SU-DHL-6 (cell line): ENCODE data around the gene TRAF4.
"Not testable (repeated sequence)": the region's sequence is repeated elsewhere in the genome, so short reads cannot be mapped to it uniquely, and the experiment has no call there.

Experiments used
- H2AFZ ChIP-seq: fragments of 200-600 bp; sonication (generic); 2 replicates; pipeline ENCODE4 v1.6.1; 2014; ENCODE audit warnings: low read depth, mild to moderate bottlenecking, moderate library complexity, mixed read lengths, antibody characterized with exemption, low read length; ENCODE audit not compliant: severe bottlenecking
- H3F3A ChIP-seq: fragments of 200-600 bp; shearing (Covaris generic); 2 replicates; pipeline ENCODE4 v1.6.0; 2016; ENCODE audit warnings: antibody characterized with exemption, mild to moderate bottlenecking; ENCODE audit not compliant: insufficient read depth
- H3K27ac ChIP-seq: fragments of 200-600 bp; sonication (generic); 2 replicates; pipeline ENCODE4 v1.5.1; 2016; ENCODE audit warnings: low read depth, mild to moderate bottlenecking, low read length, moderate library complexity, mixed read lengths
- H3K27me3 ChIP-seq: fragments of 200-600 bp; sonication (generic), shearing (Covaris generic); 2 replicates; pipeline ENCODE4 v1.6.0; 2014; ENCODE audit warnings: mild to moderate bottlenecking, low read length
- H3K36me3 ChIP-seq: fragments of 200-600 bp; sonication (generic); 2 replicates; pipeline ENCODE4 v1.6.1; 2014; ENCODE audit warnings: mild to moderate bottlenecking, low read length, mixed read lengths
- H3K4me2 ChIP-seq: fragments of 300-600, 200-600 bp; shearing (Covaris generic), sonication (generic); 2 replicates; pipeline ENCODE4 v1.6.0; 2014; ENCODE audit warnings: low read length, low read depth, mild to moderate bottlenecking; ENCODE audit not compliant: poor library complexity, severe bottlenecking
- H3K4me3 ChIP-seq: fragments of 200-600 bp; sonication (generic); 2 replicates; pipeline ENCODE4 v1.5.1; 2014; ENCODE audit warnings: antibody characterized with exemption, low read length, mild to moderate bottlenecking, mixed read lengths; ENCODE audit not compliant: insufficient read depth, poor library complexity, severe bottlenecking
- H3K79me2 ChIP-seq: fragments of 200-600 bp; sonication (generic); 2 replicates; pipeline ENCODE4 v1.6.1; 2014; ENCODE audit warnings: mild to moderate bottlenecking, low read length, moderate library complexity; ENCODE audit not compliant: insufficient read depth
- H3K9ac ChIP-seq: fragments of 200-600 bp; sonication (generic); 2 replicates; pipeline ENCODE4 v1.7.0; 2014; ENCODE audit warnings: mild to moderate bottlenecking, low read length
- H3K9me2 ChIP-seq: fragments of 200-600 bp; sonication (generic); replicated peaks from 2 replicates; pipeline ENCODE4 v1.6.1; 2014; ENCODE audit warnings: low read length; ENCODE audit not compliant: insufficient read depth
- H3K9me3 ChIP-seq: fragments of 200-600 bp; sonication (generic); 2 replicates; pipeline ENCODE4 v1.6.1; 2014; ENCODE audit warnings: low read length, mixed read lengths; ENCODE audit not compliant: insufficient read depth
- H4K20me1 ChIP-seq: fragments of 200-600 bp; sonication (generic); 2 replicates; pipeline ENCODE4 v1.6.1; 2014; ENCODE audit warnings: low read depth, mild to moderate bottlenecking, antibody characterized with exemption, low read length, moderate library complexity, mixed read lengths
- CTCF ChIP-seq: fragments of 200-600 bp; sonication (generic); IDR thresholded peaks from one replicate; pipeline ENCODE4 v1.5.1; 2017; ENCODE audit warnings: antibody characterized with exemption, mild to moderate bottlenecking, low read length, moderate library complexity; ENCODE audit not compliant: insufficient read depth, poor library complexity, severe bottlenecking
- EZH2phosphoT487 ChIP-seq: fragments of 200-600 bp; sonication (generic), shearing (Covaris generic); conservative IDR thresholded peaks from 2 replicates; pipeline ENCODE4 v1.6.1; 2018; ENCODE audit warnings: mild to moderate bottlenecking, antibody characterized with exemption, low read length, moderate library complexity, mixed read lengths

Gene TRAF4

GRCh38 chr17:28735242-28735722 lies 8.5 kb upstream of the TRAF4 start:
- no peaks in the 10 kb centered on the region for H4K20me1 ChIP-seq
- no peaks in the 10 kb centered on the region for H3K27me3 ChIP-seq
- TF ChIP-seq EZH2phosphoT487 (no peak), CTCF (no peak)
- H3K9me2 ChIP-seq, result no peaks in the 10 kb centered on the region
- no peak overlapping the region for H3K4me3 ChIP-seq
- H3F3A ChIP-seq, result peaks cover 40% of the 10 kb centered on the region
- H3K36me3 ChIP-seq, result peaks cover 10% of the 10 kb centered on the region; the same call in 1 of the 2 replicates
- no peak overlapping the region for H3K9ac ChIP-seq
- no peaks in the 10 kb centered on the region for H3K79me2 ChIP-seq
- H3K27ac ChIP-seq, result peak overlapping the region; percentile 70
- H3K4me2 ChIP-seq, result no peak overlapping the region
- peaks cover 6% of the 10 kb centered on the region; the same call in 1 of the 2 replicates for H3K9me3 ChIP-seq
- H2AFZ ChIP-seq, result no peak overlapping the region

GRCh38 chr17:28735913-28736769 lies 7.7 kb upstream of the TRAF4 start:
- not testable (repeated sequence) for H3K4me3 ChIP-seq, H3K27me3 ChIP-seq, H3K9ac ChIP-seq, H3K79me2 ChIP-seq, H2AFZ ChIP-seq, H3K9me3 ChIP-seq, H4K20me1 ChIP-seq, H3K4me2 ChIP-seq, H3K9me2 ChIP-seq
- H3K36me3 ChIP-seq, result peaks cover 10% of the 10 kb centered on the region; the same call in 1 of the 2 replicates
- peaks cover 46% of the 10 kb centered on the region for H3F3A ChIP-seq
- peak overlapping the region; percentile 99 for H3K27ac ChIP-seq

GRCh38 chr17:28737316-28737715 lies 6.5 kb upstream of the TRAF4 start:
- no peak overlapping the region for H2AFZ ChIP-seq
- H3K27me3 ChIP-seq, result no peaks in the 10 kb centered on the region
- peaks cover 6% of the 10 kb centered on the region; the same call in 1 of the 2 replicates for H3K9me3 ChIP-seq
- H4K20me1 ChIP-seq, result no peaks in the 10 kb centered on the region
- H3K27ac ChIP-seq, result peak overlapping the region; percentile 99
- peaks cover 57% of the 10 kb centered on the region for H3F3A ChIP-seq
- no peaks in the 10 kb centered on the region for H3K9me2 ChIP-seq
- H3K79me2 ChIP-seq, result no peaks in the 10 kb centered on the region
- H3K4me2 ChIP-seq, result peak overlapping the region; percentile 79
- H3K9ac ChIP-seq, result peak overlapping the region; percentile 69
- no peak overlapping the region for H3K4me3 ChIP-seq
- TF ChIP-seq CTCF (no peak), EZH2phosphoT487 (no peak)
- peaks cover 10% of the 10 kb centered on the region; the same call in 1 of the 2 replicates for H3K36me3 ChIP-seq
